ENCODE measurements around the gene PPP1R9B.

The PPP1R9B gene

DNA sequence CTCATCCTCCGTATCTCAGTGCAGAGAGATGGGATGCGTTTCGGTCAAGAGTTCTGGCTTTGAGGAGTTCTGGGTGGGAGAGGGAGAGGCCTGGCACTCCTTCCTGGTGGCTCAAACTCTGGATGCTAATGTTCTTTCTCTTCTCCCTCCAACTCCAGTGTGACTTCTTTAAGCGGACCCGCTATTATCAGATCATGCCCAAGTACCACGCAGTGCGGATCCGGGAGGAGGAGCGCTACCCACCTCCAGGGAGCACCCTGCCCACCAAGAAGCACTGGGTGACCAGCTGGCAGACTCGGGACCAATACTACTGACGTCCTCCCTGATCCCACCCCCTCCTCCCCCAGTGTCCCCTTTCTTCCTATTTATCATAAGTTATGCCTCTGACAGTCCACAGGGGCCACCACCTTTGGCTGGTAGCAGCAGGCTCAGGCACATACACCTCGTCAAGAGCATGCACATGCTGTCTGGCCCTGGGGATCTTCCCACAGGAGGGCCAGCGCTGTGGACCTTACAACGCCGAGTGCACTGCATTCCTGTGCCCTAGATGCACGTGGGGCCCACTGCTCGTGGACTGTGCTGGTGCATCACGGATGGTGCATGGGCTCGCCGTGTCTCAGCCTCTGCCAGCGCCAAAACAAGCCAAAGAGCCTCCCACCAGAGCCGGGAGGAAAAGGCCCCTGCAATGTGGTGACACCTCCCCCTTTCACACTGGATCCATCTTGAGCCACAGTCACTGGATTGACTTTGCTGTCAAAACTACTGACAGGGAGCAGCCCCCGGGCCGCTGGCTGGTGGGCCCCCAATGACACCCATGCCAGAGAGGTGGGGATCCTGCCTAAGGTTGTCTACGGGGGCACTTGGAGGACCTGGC is 61.3 kb downstream of the PPP1R9B start:
- DNase-seq, result no peak

DNA sequence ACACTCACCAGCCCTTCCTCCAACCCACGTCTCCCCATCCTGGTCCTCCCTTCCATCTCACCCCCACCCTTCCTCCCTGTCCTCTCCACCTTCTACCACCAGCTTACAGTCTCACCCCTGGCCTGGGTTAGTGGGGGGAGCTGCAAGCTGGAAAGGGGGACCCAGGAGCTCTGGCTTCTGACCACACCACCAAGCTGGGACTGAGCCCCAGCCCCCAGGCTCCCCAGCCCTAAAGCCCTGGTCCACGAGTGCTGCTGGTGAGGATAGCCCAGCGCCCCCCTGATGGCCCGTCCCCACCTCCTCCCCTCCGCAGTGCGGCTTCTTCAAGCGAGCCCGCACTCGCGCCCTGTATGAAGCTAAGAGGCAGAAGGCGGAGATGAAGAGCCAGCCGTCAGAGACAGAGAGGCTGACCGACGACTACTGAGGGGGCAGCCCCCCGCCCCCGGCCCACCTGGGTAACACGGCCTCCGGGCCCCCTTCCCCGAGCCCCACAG is 62.5 kb downstream of the PPP1R9B start:
- DNase-seq, result no peak

DNA sequence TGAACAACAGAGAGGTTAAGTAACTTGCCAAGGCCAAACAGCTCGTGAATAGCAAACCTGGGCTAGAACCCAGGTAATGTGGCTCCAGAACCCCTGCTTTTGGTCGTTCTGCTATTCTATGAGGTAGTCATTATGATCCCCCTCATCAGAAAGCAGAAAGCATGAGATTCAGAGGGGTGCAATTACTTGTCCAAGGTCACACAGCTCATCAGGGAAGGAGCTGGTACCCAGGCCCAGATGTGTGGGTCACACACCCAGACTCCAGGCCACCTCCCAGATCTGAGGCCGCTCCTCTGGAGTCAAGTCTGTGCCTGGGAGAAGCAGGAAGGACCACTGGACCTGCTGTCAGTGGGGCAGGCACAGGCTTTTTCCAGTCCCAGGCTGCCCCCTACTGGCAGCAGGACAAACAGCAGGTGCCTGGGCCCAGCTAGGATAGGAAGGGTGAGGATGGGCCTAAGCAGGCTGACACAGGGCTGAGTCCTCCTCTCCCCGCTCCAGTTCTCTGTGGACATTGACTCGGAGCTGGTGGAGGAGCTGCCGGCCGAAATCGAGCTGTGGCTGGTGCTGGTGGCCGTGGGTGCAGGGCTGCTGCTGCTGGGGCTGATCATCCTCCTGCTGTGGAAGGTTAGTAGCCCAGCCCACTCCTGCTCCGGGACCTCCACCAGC is 63.1 kb downstream of the PPP1R9B start:
- peak in 8 of 14 donors; percentile 4 to 56 (median 12) for DNase-seq
